ENCODE data around the gene MRPL9. TPM values are rescaled to one million over a fixed set of nuclear protein-coding genes. Genes with fewer than 3 reads are reported as not detected.
A peak's percentile ranks its signal among the peaks of the same experiment; 100 is the strongest.
"Not testable (repeated sequence)": the region's sequence is repeated elsewhere in the genome, so short reads cannot be mapped to it uniquely, and the experiment has no call there.

The MRPL9 gene
- total RNA-seq, 1 donor from 2014 or later, result 66.1 TPM

GRCh38 chr1:151783796-151784195, 20.5 kb upstream of the MRPL9 start:
- DNase-seq (ENCODE audit: low spot score), result no peak

GRCh38 chr1:151782741-151783140, 19.4 kb upstream of the MRPL9 start:
- no peak for DNase-seq (ENCODE audit: low spot score)

- DNase-seq (ENCODE audit: low spot score), result not testable (repeated sequence)
These were observed 18.7 kb upstream of the MRPL9 start for GRCh38 chr1:151782026-151782425.

GRCh38 chr1:151780736-151781135, 17.4 kb upstream of the MRPL9 start:
- not testable (repeated sequence) for DNase-seq (ENCODE audit: low spot score)

- no peak for DNase-seq (ENCODE audit: low spot score)
These were observed 16.6 kb upstream of the MRPL9 start for GRCh38 chr1:151779852-151780251.

GRCh38 chr1:151777317-151777716, 14.0 kb upstream of the MRPL9 start:
- DNase-seq (ENCODE audit: low spot score), result no peak

GRCh38 chr1:151776665-151777062, 13.4 kb upstream of the MRPL9 start:
- DNase-seq (ENCODE audit: low spot score), result no peak

GRCh38 chr1:151775894-151776664, 12.8 kb upstream of the MRPL9 start:
- DNase-seq (ENCODE audit: low spot score), result no peak

GRCh38 chr1:151774256-151774922, 11.1 kb upstream of the MRPL9 start:
- no peak for DNase-seq (ENCODE audit: low spot score)

- DNase-seq (ENCODE audit: low spot score), result no peak
These were observed 10.4 kb upstream of the MRPL9 start for GRCh38 chr1:151773702-151774101.

GRCh38 chr1:151769270-151769669, 6.0 kb upstream of the MRPL9 start:
- DNase-seq (ENCODE audit: low spot score), result not testable (repeated sequence)

- DNase-seq (ENCODE audit: low spot score), result not testable (repeated sequence)
These were observed 5.2 kb upstream of the MRPL9 start for GRCh38 chr1:151768351-151769066.

- no peak for DNase-seq (ENCODE audit: low spot score)
These were observed 694 bp upstream of the MRPL9 start for GRCh38 chr1:151763990-151764389.

GRCh38 chr1:151760597-151761385, 2.5 kb downstream of the MRPL9 start:
- DNase-seq (ENCODE audit: low spot score), result no peak

GRCh38 chr1:151759241-151759640, 4.1 kb downstream of the MRPL9 start:
- DNase-seq (ENCODE audit: low spot score), result no peak

GRCh38 chr1:151756291-151756690, 7.0 kb downstream of the MRPL9 start:
- no peak for DNase-seq (ENCODE audit: low spot score)

GRCh38 chr1:151741516-151741915, 21.8 kb downstream of the MRPL9 start:
- DNase-seq (ENCODE audit: low spot score), result no peak

GRCh38 chr1:151739590-151740355, 23.5 kb downstream of the MRPL9 start:
- DNase-seq (ENCODE audit: low spot score), result peak; percentile 66

- no peak for DNase-seq (ENCODE audit: low spot score)
These were observed 25.8 kb downstream of the MRPL9 start for GRCh38 chr1:151737479-151737878.

- no peak for DNase-seq (ENCODE audit: low spot score)
These were observed 26.3 kb downstream of the MRPL9 start for GRCh38 chr1:151737026-151737425.

GRCh38 chr1:151733995-151734394, 29.3 kb downstream of the MRPL9 start:
- DNase-seq (ENCODE audit: low spot score), result not testable (repeated sequence)

Data from ureter (tissue), 1 donor.